ENCODE results near the gene SH3BP1.
"Not testable (repeated sequence)": the region's sequence is repeated elsewhere in the genome, so short reads cannot be mapped to it uniquely, and the experiment has no call there.

DNA sequence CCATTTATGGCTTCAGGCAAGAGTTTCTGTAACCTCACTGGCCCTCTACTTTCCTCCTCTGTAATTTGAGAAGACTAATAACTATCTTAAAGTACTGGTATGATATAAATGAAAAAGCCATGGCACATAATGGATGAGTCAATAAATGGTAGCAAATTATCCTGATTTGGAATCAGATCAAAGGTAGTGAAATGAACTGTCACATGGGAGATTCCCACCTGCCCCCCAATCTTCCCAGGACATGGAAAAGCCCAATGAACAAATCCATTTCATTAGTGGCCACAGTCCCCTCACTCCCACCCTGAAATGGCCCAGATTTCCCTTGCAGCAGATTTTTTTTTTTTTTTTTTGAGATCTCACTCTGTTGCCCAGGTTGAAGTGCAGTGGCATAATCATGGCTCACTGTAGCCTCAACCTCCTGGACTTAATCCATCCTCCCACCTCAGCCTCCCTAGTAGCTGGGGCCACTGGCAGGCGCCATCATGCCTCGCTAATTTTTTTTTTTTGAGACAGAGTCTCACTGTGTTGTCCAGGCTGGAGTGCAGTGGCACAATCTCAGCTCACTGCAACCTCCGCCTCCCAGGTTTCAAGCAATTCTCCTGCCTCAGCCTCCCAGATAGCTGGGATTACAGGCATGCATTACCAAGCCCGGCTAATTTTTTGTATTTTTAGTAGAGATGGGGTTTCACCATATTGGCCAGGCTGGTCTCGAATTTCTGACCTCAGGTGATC is 36.8 kb upstream of the SH3BP1 start:
- not testable (repeated sequence) for TF ChIP-seq CTCF (IDR thresholded peaks at IDR 0.05; ENCODE audit: low read depth, low read length, poor library complexity, severe bottlenecking); EZH2phosphoT487 (IDR thresholded peaks at IDR 0.05; ENCODE audit: borderline replicate concordance, low read length)
